Mammary epithelial cell (primary cell): ENCODE results near the gene TBC1D12.

Experiments used
- CTCF ChIP-seq, 2 donors: IDR thresholded peaks in 1 of 2; conservative IDR thresholded peaks in 1 of 2; 2 replicates each; pipeline ENCODE4 v1.5.1; 2011 to 2012; ENCODE audit warnings: inconsistent platforms in 2 of 2, low read length in 2 of 2, mild to moderate bottlenecking in 2 of 2, control low read depth in 1 of 2, low read depth in 1 of 2; ENCODE audit not compliant: insufficient read depth in 1 of 2; ENCODE audit errors: extremely low read depth in 1 of 2
- EZH2 ChIP-seq: IDR thresholded peaks from 2 replicates; pipeline ENCODE4 v1.6.1; 2012; ENCODE audit warnings: low read length, inconsistent platforms, borderline replicate concordance

GRCh38 chr10:94487575-94487974 lies 85.2 kb downstream of the TBC1D12 start:
- TF ChIP-seq CTCF (conservative IDR thresholded peaks at IDR 0.05 in 1 of 2, IDR thresholded peaks at IDR 0.05 in 1 of 2; ENCODE audit: extremely low read depth in 1 of 2, insufficient read depth in 1 of 2, low read depth in 1 of 2, low read length in 2 of 2) = no peak
- no peak for TF ChIP-seq EZH2
